ENCODE results near the gene MEGF11. TPM values are rescaled to one million over a fixed set of nuclear protein-coding genes. Genes with fewer than 3 reads are reported as not detected.

MEGF11 gene
- total RNA-seq, 1 experiment from 2014 or later: 1.2 TPM

- Histone ChIP-seq H2AFZ (ENCODE audit: low read length) (no peak overlapping the region), H2BK120ac (ENCODE audit: low read depth, low read length, poor library complexity, severe bottlenecking) (no peak overlapping the region), H3K23ac (ENCODE audit: insufficient read length, low read depth, low read length) (no peak overlapping the region), H3K27ac (ENCODE audit: insufficient read length, low read depth, low read length) (no peak overlapping the region), H3K4me1 (ENCODE audit: insufficient read depth, low read length) (peaks cover 3% of the 10 kb centered on the region; the same call in 1 of the 2 replicates), H3K14ac (ENCODE audit: insufficient read depth, low read length) (no peak overlapping the region), H2BK12ac (ENCODE audit: insufficient read length, low read depth, low read length) (no peak overlapping the region), H2AK5ac (ENCODE audit: insufficient read length, low read length) (no peak overlapping the region), H3K4ac (ENCODE audit: low read depth, low read length) (no peak overlapping the region), H3K56ac (ENCODE audit: insufficient read length, low read depth, low read length) (no peak overlapping the region), H3K9me3 (ENCODE audit: control insufficient read depth, low read depth, low read length) (no peaks in the 10 kb centered on the region), H4K5ac (ENCODE audit: insufficient read length, low read depth, low read length) (no peak overlapping the region), H2BK15ac (ENCODE audit: low read depth, low read length) (no peak overlapping the region), H3K79me2 (ENCODE audit: insufficient read depth, low read length) (no peaks in the 10 kb centered on the region), H4K20me1 (ENCODE audit: control insufficient read depth, insufficient read depth, insufficient read length) (no peaks in the 10 kb centered on the region), H3K4me2 (ENCODE audit: insufficient read depth, insufficient read length, low read length) (no peak overlapping the region), H3K79me1 (ENCODE audit: insufficient read depth, low read depth, low read length, poor library complexity, severe bottlenecking) (no peaks in the 10 kb centered on the region), H3K27me3 (ENCODE audit: insufficient read depth, low read length) (no peaks in the 10 kb centered on the region), H4K8ac (replicated peaks; ENCODE audit: insufficient read length, low read depth, low read length) (no peak overlapping the region), H4K91ac (ENCODE audit: insufficient read length, low read depth, low read length) (no peak overlapping the region), H2BK20ac (ENCODE audit: low read depth, low read length, poor library complexity, severe bottlenecking) (no peak overlapping the region), H3T11ph (ENCODE audit: low read length) (no peak overlapping the region), H3K23me2 (ENCODE audit: insufficient read length, low read depth, low read length, poor library complexity, severe bottlenecking) (no peaks in the 10 kb centered on the region), H3K9ac (ENCODE audit: extremely low read depth, insufficient read length, low read length) (no peak overlapping the region), H3K18ac (ENCODE audit: insufficient read length, low read depth, low read length) (no peak overlapping the region), H2BK5ac (ENCODE audit: insufficient read length, low read length) (no peak overlapping the region)
- TF ChIP-seq CTCF (conservative IDR thresholded peaks at IDR 0.05): no peak
- peaks cover 5% of the 10 kb centered on the region; the same call in 1 of the 2 replicates for H3K27me3 Mint-ChIP-seq (ENCODE audit: low read depth)
- no peaks in the 10 kb centered on the region for H3K36me3 Mint-ChIP-seq (ENCODE audit: insufficient read depth in 1 of 3, low read depth in 3 of 3)
- H3K4me1 Mint-ChIP-seq: peaks cover 65 to 77% of the 10 kb centered on the region in 2 experiments
- peak overlapping the region in 1 of 3 experiments; percentile 32; a peak in 1 of 7 replicates for H3K27ac Mint-ChIP-seq
- no peaks in the 10 kb centered on the region; a peak in 1 of 5 replicates for H3K9me3 Mint-ChIP-seq
- WGBS (ENCODE audit: extremely low coverage, insufficient read length, low lambda C conversion rate): no CpG with 5 or more reads among the region's 6 CpGs
- H3K4me3 Mint-ChIP-seq: no peak overlapping the region
- DNase-seq: no peak
Measured at GRCh38 chr15:66023311-66023972, 230.1 kb downstream of the MEGF11 start.
